HEK293T (cell line): Measurements from ENCODE around the gene SGF29.

ENCODE experiments used
- BHLHE40 ChIP-seq: fragments of 450-650 bp; IDR thresholded peaks from 2 replicates; pipeline ENCODE4 v1.6.1; 2016; ENCODE audit warnings: mild to moderate bottlenecking, moderate library complexity, borderline replicate concordance
- CTBP1 ChIP-seq: fragments of 450-650 bp; IDR thresholded peaks from 2 replicates; pipeline ENCODE4 v1.6.1; 2016; ENCODE audit warnings: borderline replicate concordance
- ELF4 ChIP-seq: fragments of 450-650 bp; IDR thresholded peaks from 2 replicates; pipeline ENCODE4 v1.6.1; 2017; ENCODE audit warnings: antibody characterized with exemption
- FOXA1 ChIP-seq: fragments of 450-650 bp; IDR thresholded peaks from 2 replicates; pipeline ENCODE4 v1.6.1; 2016; ENCODE audit warnings: mild to moderate bottlenecking
- SP1 ChIP-seq: fragments of 450-650 bp; IDR thresholded peaks from 2 replicates; pipeline ENCODE4 v1.6.1; 2017
- TF ChIP-seq, protein P1 (sequence below): fragments of 450-650 bp; IDR thresholded peaks from 2 replicates; pipeline ENCODE4 v1.6.1; 2016

DNA sequence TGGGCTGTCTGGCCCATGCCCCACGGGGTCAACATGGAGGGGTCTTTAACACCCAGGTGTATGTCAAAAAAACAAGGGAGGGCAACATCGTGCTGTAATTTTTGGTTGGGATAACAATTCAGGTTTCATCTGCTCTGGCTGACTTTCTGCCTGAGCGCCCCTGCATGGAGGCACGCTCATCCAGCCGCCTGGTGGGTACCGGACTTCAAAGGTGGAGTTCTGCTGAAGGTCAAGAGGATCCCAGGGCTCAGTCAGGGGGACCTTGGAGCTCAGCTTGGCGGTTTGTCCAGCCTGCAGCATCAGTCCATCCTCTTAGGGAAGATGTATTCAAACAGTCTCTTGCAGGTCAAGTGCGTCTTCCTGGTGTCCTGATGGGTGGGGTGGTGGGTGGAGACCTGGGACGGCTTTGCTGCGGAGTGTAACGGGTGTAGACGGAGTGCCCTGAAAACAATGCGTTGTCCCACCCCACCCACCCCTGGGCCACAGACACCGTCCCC, 5.4 kb upstream of the SGF29 start:
- TF ChIP-seq CTBP1: no peak
- TF ChIP-seq BHLHE40: no peak
- TF ChIP-seq SP1: no peak
- TF ChIP-seq, protein P1, sequence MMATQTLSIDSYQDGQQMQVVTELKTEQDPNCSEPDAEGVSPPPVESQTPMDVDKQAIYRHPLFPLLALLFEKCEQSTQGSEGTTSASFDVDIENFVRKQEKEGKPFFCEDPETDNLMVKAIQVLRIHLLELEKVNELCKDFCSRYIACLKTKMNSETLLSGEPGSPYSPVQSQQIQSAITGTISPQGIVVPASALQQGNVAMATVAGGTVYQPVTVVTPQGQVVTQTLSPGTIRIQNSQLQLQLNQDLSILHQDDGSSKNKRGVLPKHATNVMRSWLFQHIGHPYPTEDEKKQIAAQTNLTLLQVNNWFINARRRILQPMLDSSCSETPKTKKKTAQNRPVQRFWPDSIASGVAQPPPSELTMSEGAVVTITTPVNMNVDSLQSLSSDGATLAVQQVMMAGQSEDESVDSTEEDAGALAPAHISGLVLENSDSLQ: no peak
- TF ChIP-seq ELF4: no peak
- TF ChIP-seq FOXA1: no peak
